Stimulated activated CD4-positive, alpha-beta T cell treated with anti-CD3 and anti-CD28 coated beads, TNF-alpha, amount 100 ng/mL, for 48 hours (primary cell): ENCODE results near the gene CELF1.
"Not testable (repeated sequence)": the region's sequence is repeated elsewhere in the genome, so short reads cannot be mapped to it uniquely, and the experiment has no call there.

Experiments
- DNase-seq, 3 donors: peaks; one replicate each; pipeline ENCODE4 v3.0.0-alpha.2; 2020; ENCODE audit warnings: low read depth in 3 of 3

Gene CELF1

DNA sequence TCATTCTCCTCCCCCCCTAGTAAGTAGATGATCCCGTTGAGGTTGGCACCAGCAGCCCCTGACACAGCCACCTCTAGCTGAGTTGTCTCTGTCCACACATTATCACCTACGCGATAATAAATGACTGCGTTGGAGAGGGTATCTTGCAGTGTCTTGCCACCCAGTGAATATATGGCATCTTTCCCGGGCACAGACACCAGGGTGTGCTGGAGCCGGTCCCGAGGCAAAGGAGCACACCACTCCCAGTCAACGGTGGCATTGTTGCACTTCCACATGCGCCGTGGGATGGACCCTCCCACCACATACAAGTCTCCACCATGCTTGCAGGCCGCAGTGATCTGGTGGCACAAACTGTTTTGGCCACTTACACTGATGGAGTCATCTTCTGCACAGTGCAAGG lies 20.4 kb upstream of the CELF1 start:
- DNase-seq, result no peak

GRCh38 chr11:47572715-47573255 lies 19.9 kb upstream of the CELF1 start:
- DNase-seq, result no peak

- DNase-seq, result no peak
Observed at GRCh38 chr11:47571895-47572294, 19.0 kb upstream of the CELF1 start.

DNA sequence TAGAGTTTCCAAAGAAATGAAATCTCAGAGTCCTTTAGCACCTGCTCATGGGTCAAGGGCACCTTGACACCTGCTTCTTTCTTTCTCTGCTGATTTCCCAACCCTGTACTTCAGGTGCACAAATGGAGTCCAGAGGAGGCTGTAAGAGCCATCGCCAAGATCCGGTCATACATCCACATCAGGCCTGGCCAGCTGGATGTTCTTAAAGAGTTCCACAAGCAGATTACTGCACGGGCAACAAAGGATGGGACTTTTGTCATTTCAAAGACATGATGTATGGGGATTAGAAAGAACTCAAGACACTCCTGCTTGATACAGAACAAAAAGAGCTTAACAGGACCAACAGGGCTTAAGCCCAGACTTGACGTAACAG lies 18.4 kb upstream of the CELF1 start:
- no peak for DNase-seq

DNA sequence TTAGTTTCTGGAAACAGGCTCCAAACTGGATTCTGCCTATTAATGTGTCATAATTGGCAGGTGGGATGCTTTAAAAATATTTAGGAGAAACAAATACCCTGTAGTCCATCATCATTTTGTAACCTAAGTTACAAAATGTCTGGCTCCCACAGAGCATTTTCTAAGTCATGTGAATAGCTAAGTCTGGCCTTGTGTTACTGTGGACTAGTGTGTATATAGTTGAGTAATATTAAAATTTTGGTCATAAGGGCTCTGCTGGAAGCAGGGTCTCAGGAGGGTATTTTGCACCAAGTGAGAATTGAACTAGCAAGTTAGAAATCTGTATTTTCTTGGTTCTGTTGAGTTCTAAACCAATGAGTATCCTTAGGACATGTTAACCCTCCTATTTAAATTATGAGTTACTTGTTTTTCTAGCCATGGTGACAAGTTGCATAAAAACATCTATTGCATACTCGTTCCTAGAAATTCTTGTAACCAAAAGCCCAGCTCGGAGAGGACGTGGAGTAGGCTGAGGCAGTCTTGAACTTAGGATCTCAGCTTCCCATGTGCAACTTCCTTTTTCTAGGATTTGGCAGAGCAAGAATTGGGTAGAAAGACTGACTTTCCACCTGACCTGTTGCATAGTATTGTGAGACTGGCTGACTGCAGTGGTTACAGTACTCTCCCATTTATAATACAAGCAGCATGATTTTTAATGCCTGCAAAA lies 17.9 kb upstream of the CELF1 start:
- DNase-seq, result no peak

DNA sequence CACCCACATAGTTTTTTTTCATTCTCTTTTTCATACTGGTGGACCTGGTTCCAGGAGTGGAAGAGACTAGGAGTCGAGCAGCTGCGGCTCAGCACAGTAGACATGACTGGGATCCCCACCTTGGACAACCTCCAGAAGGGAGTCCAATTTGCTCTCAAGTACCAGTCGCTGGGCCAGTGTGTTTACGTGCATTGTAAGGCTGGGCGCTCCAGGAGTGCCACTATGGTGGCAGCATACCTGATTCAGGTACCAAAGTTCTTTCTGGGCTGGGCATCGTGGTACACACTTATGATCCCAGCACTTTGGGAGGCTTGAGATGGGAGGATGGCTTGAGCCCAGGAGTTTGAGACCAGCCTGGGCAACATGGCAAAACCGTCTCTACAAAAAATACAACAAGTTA lies 16.7 kb upstream of the CELF1 start:
- no peak for DNase-seq

GRCh38 chr11:47566149-47566698 lies 13.3 kb upstream of the CELF1 start:
- no peak for DNase-seq

GRCh38 chr11:47565340-47566148 lies 12.6 kb upstream of the CELF1 start, which contains the start of gene PTPMT1:
Gene PTPMT1, plus strand, starts transcription at chr11:47565599. Its CDS starts 24 bp downstream, at chr11:47565623.
- peak; percentile 40 to 68 (median 46) for DNase-seq

GRCh38 chr11:47564933-47565339 lies 12.0 kb upstream of the CELF1 start:
- DNase-seq, result no peak

GRCh38 chr11:47564366-47564765 lies 11.4 kb upstream of the CELF1 start:
- not testable (repeated sequence) for DNase-seq

- DNase-seq, result not testable (repeated sequence)
Observed at GRCh38 chr11:47562393-47562792, 9.5 kb upstream of the CELF1 start.

DNA sequence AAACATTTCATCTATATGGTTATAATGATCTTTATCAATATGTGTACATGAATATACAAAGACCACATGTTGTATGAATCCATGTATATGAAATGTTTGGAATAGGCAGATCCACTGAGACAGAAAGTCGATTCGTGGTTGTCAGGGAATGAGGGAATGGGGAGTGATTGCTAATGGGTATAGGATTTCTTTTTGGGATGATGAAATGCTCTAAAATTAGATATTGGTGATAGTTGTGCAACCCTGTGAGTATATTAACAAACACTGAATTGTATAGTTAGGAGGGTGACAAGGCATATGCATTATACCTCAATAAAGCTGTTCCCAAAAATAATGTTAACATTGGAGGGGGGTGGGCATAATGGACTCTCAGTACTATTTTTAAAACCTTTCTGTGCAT lies 7.5 kb upstream of the CELF1 start:
- no peak for DNase-seq

DNA sequence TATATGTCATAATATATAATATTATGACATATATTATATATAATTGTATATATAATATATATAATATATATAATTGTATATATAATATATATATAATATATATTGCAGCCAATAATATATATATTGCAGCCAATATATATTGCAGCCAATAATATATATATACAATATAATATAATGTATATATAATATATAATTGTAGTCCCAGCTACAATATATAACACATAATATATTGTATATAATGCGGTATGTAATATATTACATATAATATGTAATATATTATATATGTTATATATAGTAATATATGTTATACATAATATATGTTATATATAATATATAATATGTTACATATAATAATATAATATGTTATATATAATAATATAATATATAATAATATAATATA lies 5.8 kb upstream of the CELF1 start:
- no peak for DNase-seq

DNA sequence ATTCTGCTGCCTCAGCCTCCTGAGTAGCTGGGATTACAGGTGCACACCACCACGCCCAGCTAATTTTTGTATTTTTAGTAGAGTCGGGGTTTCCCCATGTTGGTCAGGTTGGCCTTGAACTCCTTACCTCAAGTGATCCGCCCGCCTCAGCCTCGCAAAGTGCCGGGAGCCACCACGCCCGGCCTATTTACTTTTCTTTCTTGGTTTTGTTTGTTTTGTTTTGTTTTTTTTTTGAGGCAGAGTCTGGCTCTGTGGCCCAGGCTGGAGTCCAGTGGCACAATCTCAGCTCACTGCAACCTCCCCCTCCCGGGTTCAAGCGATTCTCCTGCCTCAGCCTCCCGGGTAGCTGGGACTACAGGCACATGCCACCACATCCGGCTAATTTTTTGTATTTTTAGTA lies 4.1 kb upstream of the CELF1 start:
- DNase-seq, result not testable (repeated sequence)

- DNase-seq, result no peak
Observed at GRCh38 chr11:47553406-47553743, 443 bp upstream of the CELF1 start.

DNA sequence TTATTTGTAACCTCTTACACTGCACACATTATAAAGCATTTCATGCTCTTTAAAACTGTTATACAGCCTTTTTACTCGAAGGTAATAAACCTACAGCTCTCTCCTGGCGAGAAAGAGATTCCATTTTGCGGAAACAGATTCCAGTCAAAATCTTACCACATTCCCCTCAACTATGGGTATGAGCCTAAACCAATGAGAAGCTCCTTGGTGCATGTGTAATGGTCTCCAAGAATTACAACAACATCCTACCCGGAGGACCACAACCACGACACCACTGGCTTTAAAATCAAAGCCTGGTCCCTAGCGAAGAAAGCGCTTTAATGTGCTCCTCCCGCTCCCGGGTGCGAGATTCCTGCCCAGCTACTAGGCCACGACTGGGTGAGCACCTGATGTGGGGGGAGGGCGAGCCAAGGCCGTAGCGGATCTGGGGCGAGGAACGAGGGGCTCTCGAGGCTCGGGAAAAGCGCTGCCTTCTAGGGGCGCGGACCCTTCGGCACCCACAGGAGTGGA lies 821 bp downstream of the CELF1 start:
- peak in 1 of 3 donors; percentile 18 for DNase-seq

DNA sequence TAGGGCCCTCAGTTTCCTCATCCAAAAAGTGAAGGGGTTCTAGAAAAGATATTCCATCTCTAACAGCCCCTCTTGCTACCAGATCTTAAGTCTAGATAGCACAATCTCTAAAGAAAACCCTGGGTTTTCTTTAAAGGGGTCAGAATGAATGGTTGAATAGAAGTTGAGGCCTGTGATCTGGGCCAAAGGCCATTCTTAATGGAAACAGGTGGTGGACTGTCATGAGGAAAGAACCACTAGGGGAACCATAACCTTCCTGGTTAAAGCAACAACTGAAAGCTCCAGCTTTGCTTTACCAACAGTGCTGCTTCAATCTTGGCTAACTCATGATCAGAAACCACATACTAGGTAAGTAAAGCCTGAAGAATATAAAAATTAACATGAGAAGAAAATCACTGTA lies 1.8 kb downstream of the CELF1 start:
- no peak for DNase-seq

- DNase-seq, result no peak
Observed at GRCh38 chr11:47550288-47551047, 2.5 kb downstream of the CELF1 start.

DNA sequence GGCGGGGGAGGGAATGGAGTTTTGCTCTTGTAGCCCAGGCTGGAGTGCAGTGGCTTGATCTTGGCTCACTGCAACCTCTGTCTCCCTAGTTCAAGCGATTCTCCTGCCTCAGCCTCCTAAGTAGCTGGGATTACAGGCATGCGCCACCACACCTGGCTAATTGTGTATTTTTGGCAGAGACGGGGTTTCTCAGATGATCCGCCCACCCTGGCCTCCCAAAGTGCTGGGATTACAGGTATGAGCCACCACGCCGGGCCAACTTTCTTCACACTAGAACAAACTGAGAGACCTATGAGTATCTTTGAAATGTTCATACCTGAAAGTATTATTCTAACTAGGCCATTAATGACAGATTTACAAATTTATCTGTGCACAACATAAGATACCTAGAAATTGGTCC lies 6.7 kb downstream of the CELF1 start:
- not testable (repeated sequence) for DNase-seq

- DNase-seq, result no peak
Observed at GRCh38 chr11:47545298-47545697, 7.6 kb downstream of the CELF1 start.

- DNase-seq, result no peak
Observed at GRCh38 chr11:47541070-47541469, 11.9 kb downstream of the CELF1 start.

DNA sequence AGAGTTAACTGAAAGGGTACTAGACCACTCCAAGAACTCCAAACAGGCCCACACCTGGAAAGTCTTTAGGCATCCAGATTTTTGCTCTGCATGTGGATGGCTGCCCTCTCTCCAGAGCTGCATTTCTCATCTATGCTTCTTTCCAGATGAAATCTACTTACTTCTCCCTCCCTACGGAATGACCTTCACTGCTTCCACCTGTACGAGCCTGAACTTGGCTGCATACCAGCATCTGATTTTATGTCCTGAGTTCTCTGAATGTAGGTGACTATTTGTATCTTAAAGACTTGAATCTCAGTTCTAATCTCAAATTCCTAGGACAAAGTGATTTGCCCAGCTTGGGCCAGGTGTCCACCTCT lies 13.3 kb downstream of the CELF1 start:
- DNase-seq, result no peak
